ENCODE measurements around the gene PTPRN2.
"Not testable (repeated sequence)": the region's sequence is repeated elsewhere in the genome, so short reads cannot be mapped to it uniquely, and the experiment has no call there.

Gene PTPRN2

GRCh38 chr7:158587162-158588084 lies at the start of gene PTPRN2:
Gene PTPRN2 (minus strand): TSS chr7:158587823.
- DNase-seq: peak in 39 of 42 donors; percentile 28 to 84 (median 69)
- intact Hi-C loops (cut with DNase I): no loop called here

DNA sequence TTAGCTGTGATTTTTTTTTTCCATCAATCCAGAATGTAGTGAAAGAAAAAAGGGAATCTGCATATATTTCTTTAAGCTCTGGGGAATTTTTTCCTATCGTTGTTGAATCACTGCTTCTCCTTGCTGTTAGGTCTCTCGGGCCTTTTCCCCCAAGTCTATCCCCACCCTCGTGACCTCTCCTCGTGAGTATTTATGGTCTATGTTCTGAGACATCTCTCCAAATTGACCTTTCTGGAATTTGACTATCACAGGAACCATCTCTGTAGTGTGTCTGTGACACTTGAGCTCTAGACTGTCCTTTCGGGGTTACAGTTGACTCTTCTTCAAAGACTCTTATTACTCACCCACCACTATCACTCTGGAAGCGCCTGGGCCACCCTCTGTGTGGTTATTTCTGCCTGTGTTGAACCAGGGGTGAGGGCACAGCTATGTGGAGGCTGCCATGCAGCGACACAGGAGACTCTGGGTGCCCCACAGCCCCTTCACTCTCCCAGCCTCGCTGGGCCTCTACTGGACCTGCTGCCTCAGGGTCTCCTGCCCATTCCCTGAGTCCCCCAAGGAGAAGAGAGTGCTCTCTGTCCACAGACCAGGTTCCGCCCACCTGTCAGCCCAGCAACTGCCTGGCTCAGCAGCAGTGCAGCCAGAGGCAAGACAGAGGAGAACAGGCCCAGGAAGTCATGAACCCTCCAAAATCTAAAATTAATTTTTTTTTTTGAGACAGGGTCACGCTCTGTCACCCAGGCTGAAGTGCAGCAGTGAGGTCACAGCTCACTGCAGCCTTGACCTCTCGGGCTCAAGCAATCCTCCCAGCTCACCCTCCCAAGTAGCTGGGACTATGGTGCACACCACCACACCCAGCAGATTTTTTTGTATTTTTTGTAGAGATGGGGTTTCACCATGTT lies 45.7 kb upstream of the PTPRN2 start:
- intact Hi-C loops (cut with DNase I): no loop called here
- no peak for DNase-seq

DNA sequence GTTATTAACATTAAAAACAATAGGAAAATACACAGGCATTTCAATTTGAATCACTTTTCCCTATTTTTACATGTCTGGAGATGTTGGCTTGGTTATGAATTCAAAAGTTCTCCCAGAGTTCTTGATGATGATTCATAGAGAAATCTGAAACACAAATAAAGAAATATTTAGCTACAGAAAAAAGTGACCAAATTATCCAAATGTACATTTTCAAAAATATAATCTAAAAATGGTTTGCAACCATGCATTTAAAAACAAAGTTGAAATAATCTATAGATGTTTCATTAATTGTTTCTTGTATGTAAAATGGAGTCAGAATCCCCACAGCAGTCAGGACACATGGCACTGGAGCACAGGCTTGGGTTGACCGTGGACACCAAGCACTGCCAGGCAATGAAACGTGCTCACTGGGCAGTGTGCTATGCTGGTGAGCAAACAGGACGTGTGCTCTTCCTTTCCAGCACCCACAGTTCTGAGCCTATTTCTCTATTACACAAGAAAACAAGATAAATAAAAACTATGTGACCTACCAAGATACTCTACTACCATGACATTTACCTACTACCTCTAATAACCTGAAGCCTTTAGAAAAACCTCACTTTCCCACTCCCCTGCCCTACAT lies 44.1 kb upstream of the PTPRN2 start:
- DNase-seq: no peak
- intact Hi-C loops (cut with DNase I): no loop called here

DNA sequence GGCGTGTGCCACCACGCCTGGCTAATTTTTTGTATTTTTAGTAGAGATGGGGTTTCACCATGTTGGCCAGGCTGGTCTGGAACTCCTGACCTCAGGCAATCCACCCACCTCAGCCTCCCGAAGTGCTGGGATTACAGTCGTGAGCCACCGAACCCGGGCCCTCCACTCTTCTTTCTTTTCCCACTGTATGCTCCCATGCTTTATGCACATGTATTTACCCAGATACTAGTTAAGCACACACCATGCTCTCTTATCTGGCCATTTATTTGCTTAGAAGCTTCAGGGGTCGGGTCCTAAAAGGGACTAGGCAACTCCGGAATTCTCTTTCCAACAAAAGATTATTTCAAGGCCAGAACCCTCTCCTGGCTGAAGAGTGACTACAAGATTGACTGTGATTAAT lies 38.7 kb upstream of the PTPRN2 start:
- intact Hi-C loops (cut with DNase I); DNase-seq: not testable (repeated sequence)

- intact Hi-C loops (cut with DNase I): no loop called here
- no peak for DNase-seq
Observed at GRCh38 chr7:158623241-158623640, 35.6 kb upstream of the PTPRN2 start.

- DNase-seq: no peak
- intact Hi-C loops (cut with DNase I): no loop called here
Observed at GRCh38 chr7:158620839-158621441, 33.3 kb upstream of the PTPRN2 start.

DNA sequence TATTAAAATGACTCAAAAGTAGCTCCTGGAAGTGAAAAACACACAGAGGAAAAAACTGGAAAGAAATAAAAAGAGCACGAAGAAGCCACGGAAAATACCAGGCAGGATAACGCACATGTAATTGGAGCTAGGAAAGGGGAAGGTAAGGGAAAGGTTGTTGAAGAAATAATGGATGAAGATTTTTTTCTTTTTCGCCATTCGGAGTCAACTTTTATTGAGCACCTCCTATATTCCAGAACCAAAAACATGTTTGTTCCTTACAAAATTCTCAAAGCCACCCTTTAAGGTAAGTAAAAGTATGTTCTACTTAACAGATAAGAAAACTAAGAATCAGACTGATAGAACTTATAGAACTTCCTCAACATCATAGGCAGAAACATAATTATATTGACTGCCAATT lies 32.8 kb upstream of the PTPRN2 start:
- intact Hi-C loops (cut with DNase I): no loop called here
- no peak for DNase-seq

GRCh38 chr7:158618745-158619140 lies 31.1 kb upstream of the PTPRN2 start:
- intact Hi-C loops (cut with DNase I): no loop called here
- DNase-seq: no peak

- no peak for DNase-seq
- intact Hi-C loops (cut with DNase I): no loop called here
Observed at GRCh38 chr7:158617737-158618128, 30.1 kb upstream of the PTPRN2 start.

GRCh38 chr7:158616050-158616449 lies 28.4 kb upstream of the PTPRN2 start:
- DNase-seq: peak in 1 of 42 donors; percentile 10
- intact Hi-C loops (cut with DNase I): no loop called here

GRCh38 chr7:158614700-158615099 lies 27.1 kb upstream of the PTPRN2 start:
- no peak for DNase-seq
- intact Hi-C loops (cut with DNase I): no loop called here

DNA sequence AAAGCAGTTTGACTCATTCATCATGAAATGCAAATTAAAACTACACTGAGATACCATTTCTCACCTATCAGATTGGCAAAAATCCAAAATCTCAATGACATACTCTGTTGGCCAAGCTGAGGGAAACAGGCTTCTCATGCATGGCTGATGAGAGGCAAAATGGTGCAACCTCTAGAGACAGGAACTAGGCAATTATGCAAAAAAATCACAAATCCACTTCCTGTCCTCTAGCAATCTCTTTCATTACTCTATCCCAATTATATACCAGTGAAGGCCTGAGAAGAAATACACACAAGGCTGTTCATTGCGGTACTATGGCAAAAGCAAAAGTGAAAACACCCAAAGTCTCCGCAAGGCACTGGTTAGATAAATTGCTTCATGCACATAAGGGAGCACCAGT lies 25.9 kb upstream of the PTPRN2 start:
- intact Hi-C loops (cut with DNase I): no loop called here

GRCh38 chr7:158612546-158612945 lies 24.9 kb upstream of the PTPRN2 start:
- intact Hi-C loops (cut with DNase I): no loop called here
- peak in 41 of 42 donors; percentile 8 to 76 (median 45) for DNase-seq

More for the DNA sequence above, 25.9 kb upstream of the PTPRN2 start:
- no peak for DNase-seq

DNA sequence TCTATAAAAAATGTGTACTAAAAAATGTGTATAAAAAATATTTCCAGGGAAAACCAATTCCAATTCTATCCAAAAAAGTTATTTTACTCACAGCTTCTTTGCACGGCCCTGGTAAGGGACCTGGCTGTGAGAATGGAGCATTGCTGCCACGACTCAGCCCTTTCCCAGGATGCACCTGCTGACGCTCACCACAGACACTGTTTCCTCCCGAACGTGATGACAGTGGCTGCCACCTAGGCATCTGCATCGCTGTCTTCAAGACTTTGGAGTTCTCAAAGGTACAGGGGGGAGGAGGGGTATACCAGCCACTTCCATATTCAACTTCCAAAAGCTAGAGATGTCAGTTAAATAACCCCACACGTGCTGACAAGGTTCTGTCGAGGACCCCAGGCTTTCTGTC lies 23.9 kb upstream of the PTPRN2 start:
- intact Hi-C loops (cut with DNase I): no loop called here
- DNase-seq: peak in 31 of 42 donors; percentile 9 to 69 (median 38)

DNA sequence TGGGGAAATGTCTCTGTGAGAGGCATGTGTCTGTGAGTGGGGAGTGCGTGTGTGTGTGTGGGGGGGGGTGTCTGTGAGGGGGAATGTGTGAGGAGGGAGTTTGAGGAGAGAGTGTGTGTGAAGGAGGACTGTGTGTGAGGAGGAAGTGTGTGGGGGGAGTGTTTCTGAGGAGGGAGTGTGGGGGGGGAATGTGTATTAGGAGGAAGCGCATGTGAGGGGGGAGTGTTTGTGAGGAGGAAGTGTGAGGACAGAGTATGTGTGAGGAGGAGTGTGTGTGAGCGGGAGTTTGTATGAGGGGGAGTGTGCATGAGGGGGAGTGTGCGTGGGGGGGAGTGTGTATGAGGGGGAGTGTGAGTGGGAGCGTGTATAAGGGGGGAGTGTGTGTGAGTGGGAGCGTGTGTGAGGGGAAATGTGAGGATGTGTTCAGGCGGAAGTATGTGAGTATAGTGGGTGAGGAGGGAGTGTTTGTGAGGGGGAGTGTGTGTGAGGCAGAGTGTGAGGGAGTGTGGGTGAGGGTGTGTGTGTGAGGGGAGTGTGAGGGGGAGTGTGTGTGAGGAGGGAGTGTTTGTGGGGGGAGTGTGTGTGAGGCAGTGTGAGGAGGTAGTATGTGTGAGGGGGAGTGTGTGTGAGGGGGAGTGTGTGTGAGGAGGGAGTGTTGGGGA lies 21.8 kb upstream of the PTPRN2 start:
- no peak for DNase-seq
- intact Hi-C loops (cut with DNase I): no loop called here

GRCh38 chr7:158607563-158607962 lies 19.9 kb upstream of the PTPRN2 start:
- intact Hi-C loops (cut with DNase I): no loop called here

GRCh38 chr7:158606671-158607424 lies 19.2 kb upstream of the PTPRN2 start:
- DNase-seq: no peak
- intact Hi-C loops (cut with DNase I): no loop called here

More at GRCh38 chr7:158607563-158607962, 19.9 kb upstream of the PTPRN2 start:
- no peak for DNase-seq

DNA sequence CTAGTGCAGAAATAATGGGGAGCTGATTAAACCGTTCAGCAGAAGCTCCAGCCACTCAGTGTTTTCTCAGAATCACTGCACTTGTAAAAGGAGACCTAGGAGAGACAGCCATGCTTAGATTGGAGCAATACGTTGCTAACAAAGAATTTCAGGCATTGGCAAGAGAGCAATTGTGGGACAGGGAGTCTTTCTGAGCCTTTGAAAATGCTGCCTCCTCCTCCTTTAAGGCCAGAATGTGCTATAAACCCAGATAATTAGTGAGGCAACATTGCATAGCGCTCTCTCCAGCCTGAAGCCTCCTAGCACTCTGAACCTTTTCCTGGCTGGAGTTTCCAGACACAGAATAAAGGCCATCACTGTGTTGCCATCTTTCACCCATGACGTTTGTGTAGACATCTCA lies 18.5 kb upstream of the PTPRN2 start:
- intact Hi-C loops (cut with DNase I): no loop called here
- DNase-seq: no peak

Measured in head of caudate nucleus (tissue), 42 donors.